Activated naive CD4-positive, alpha-beta T cell (primary cell): Measurements from ENCODE around the gene MAP1LC3B2.

Experiments
- DNase-seq, 4 experiments: peaks; one replicate each; lab custom pipeline; 2025; lab: John Stamatoyannopoulos, UW

Gene MAP1LC3B2

DNA sequence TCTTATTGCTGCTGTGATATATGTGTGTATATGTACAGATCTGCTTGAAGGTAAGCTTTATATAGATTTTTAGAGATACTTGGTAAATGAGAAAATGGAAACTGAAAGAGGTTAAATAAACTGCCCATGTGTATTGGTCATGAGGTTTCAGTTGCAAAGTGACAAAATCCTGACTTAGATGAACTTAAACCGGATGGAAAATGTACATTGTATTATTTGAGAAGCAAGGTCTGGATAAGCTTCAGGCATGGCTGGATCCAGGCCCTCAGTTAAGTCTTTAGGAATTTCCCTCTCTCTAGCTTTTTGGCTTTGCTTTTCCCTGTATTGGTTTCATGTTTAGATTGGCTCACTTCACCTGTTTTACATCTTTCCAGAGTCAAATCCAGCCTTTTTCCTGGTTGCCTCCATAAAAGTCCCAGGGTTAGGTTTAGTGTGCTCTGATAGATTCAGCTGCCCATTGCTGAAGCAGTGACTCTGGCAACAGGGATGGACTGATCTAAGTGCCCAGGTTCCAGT is 21.0 kb upstream of the MAP1LC3B2 start:
- DNase-seq, result no peak

DNA sequence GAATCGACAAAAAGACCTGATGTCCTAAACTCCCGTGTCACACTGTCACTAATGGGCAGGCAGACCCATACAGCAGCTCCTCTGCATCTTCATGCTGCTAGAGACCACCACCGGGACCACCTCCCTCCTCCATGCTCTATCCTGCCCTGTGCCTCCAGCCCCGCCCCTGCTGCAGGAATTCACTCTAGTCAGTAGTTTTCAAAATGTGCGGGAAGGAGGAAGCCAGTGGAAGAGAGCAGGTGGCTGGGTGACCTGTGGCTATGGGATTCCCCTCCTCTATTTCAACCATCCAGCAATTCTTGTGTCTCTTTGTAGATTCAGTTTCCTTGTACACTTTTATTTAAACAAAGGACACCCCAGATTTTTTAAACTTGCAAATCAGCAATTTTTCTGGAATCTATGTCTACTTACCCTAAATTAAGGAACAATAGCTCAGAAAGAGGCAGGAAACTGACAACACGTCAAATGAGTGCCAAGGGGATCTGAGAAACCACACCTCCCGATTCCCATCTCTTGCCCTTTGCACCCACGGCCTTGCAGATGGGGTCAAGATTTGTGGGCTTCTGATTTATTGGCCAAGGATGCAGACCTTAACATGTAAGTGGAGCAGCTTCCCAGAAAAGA is 20.4 kb upstream of the MAP1LC3B2 start:
- DNase-seq, result no peak

GRCh38 chr12:116539361-116539771 is 19.8 kb upstream of the MAP1LC3B2 start:
- DNase-seq, result no peak

- DNase-seq, result no peak
Measured at GRCh38 chr12:116539905-116540482, 19.2 kb upstream of the MAP1LC3B2 start.

- DNase-seq, result no peak
Measured at GRCh38 chr12:116540622-116541152, 18.5 kb upstream of the MAP1LC3B2 start.

DNA sequence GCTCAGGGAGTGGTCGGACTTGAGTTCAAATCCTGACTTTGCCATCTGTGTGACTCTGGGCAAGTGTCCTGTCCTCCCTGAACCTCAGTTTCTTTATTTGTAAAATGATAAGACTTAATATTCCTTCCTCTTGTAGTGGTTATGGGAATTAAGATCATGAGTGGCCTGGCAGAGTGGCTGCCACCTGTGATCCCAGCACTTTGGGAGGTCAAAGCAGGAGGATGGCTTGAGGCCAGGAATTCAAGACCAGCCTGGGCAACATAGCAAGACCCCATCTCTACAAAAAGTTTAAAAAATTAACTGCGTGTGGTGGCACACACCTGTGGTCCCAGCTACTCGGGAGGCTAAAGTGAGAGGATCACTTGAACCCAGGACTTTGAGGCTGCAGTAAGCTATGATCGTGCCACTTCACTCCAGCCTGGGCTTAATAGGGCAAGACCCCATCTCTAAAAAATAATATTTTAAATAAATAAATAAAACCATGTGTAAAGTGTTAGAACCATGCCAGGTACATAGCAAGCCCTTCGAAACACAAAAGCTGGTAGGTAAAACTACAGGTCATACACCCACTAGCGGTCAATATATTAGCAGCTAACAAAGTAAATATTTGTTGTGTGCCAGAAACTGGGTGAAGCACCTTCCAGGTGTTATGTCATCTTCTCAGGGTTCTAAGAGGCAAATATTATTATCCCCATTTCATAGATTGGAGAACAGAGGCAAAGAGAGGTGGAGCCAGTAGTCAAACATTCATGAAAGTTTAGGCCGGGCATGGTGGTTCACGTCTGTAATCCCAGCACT is 17.4 kb upstream of the MAP1LC3B2 start:
- DNase-seq, result no peak

- DNase-seq, result no peak
Measured at GRCh38 chr12:116542345-116542956, 16.7 kb upstream of the MAP1LC3B2 start.

- no peak for DNase-seq
Measured at GRCh38 chr12:116544656-116545055, 14.5 kb upstream of the MAP1LC3B2 start.

GRCh38 chr12:116545144-116545543 is 14.0 kb upstream of the MAP1LC3B2 start:
- no peak for DNase-seq

DNA sequence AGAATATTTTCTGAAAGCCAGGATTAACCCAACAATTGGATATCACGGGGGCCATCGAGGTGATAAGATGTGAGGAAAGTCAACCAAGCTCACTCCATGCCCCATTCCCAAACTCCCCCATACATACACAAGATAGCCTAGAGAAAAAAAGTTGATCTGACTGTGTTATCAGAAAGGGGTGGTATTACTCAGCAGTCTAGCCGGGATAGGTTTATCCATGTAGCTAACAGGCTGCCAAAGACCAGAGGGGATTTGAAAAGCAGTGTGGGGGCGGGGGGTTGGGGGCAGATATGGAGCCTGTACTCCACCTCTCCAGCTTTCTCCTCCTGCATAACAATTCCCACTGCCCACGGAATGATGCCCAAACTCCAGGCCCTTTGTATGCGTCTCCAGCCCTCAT is 13.2 kb upstream of the MAP1LC3B2 start:
- no peak for DNase-seq

GRCh38 chr12:116547955-116548501 is 11.2 kb upstream of the MAP1LC3B2 start:
- no peak for DNase-seq

DNA sequence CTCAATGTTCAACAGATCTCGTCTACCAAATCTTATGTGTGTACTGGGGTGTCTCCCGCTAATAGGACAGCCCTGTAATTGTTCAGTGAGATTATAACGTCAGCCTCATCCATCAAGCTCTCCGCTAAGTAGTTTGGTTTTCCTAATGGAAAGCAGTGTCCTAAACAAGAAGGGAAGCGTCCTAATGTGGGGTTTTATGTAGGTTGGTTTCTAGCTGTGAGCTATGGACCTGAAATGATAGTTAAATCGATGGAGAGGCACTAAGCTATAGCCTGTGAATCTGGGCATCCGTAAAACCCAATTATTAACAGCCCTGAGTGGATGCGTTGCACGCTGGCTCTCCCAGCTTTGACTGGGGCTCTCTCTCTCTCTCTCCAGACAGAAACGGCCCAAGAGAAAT is 9.2 kb upstream of the MAP1LC3B2 start:
- no peak for DNase-seq

- no peak for DNase-seq
Measured at GRCh38 chr12:116551151-116551550, 8.0 kb upstream of the MAP1LC3B2 start.

DNA sequence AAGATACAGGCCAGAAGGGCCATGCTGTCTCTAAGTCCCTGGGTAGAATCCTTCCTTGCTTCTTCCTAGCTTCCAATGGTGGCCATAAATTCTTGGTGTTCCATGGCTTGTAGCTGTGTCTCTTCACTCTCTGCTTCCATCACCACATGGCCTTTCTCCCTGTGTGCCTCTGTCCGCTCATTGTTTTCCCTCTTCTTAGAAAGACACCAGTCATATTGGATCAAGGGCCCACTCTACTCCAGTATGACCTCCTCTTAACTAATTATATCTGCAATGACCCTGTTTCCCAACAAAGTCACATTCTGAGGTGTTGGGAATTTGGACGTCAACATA is 7.6 kb upstream of the MAP1LC3B2 start:
- DNase-seq, result no peak

- no peak for DNase-seq
Measured at GRCh38 chr12:116551952-116552772, 7.0 kb upstream of the MAP1LC3B2 start.

DNA sequence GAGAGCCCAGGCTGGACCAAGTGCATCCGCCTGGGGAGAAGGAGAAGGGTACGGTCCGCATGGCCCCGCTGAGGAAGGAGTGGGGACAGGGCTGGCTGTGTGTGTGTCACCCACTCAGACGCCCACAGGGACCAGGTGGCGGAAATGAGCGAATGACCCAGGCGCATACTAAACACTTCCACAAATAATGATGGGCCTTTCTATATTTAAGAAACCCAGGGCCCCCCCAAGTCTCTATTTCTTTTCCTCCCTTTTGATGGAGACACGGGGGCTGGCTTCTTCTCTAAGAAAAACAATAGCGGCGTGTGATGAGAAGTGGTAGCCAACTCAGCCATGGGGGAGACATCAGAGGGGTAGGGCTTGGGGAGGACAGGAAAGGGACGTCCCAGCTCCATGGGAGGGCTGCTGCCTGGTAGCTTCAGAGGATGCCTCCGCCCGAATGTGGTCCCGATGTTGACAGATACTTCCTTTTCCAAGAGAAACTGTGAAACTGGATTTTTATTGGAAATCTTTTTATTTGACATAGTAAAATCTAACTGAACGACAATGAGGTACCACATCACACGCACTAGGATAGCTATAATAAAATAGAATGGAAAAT is 6.3 kb upstream of the MAP1LC3B2 start:
- DNase-seq, result no peak

DNA sequence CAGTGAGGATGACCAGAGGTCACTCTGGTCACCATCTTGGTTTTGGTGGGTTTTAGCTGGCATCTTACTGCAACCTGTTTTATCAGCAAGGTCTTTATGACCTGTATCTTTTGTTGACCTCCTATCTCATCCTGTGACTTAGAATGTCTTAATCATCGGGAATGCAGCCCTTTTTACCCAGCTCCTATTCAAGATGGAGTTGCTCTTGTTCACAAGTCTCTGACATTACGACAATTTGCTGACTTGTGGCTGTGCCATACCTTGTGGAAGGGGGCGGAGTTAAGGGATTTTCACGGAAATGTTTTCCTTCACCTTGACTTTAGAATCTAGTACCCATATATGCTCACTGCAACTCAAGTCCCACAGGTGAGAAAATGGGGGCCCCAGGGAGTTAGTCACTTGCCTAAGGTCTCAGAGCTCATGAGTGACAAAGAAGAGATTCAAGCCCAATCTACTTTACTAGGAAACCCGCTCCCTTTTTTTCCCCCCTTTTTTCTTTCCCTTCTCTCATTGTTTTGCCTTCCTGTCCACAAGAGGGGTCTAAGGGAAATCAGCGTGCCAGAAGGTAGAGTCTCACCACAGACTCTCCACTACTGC is 2.7 kb upstream of the MAP1LC3B2 start:
- no peak for DNase-seq

- no peak for DNase-seq
Measured at GRCh38 chr12:116556964-116557698, 2.0 kb upstream of the MAP1LC3B2 start.

- no peak for DNase-seq
Measured at GRCh38 chr12:116558280-116559161, 660 bp upstream of the MAP1LC3B2 start.
